SH-SY5Y (cell line): ENCODE data around the gene TMEM45A.

Source experiments
- GATA2 ChIP-seq: IDR thresholded peaks from 2 replicates; pipeline ENCODE4 v1.6.1; 2011; ENCODE audit warnings: mild to moderate bottlenecking, low read depth, low read length
- GATA3 ChIP-seq: IDR thresholded peaks from 2 replicates; pipeline ENCODE4 v1.6.1; 2011; ENCODE audit warnings: low read depth, mild to moderate bottlenecking, low read length, moderate library complexity

GRCh38 chr3:100467133-100467532 lies 25.3 kb upstream of the TMEM45A start:
- TF ChIP-seq GATA3 (no peak), GATA2 (no peak)
